DMS53 (cell line): ENCODE measurements around the gene HSPBAP1.
"Not testable (repeated sequence)": the region's sequence is repeated elsewhere in the genome, so short reads cannot be mapped to it uniquely, and the experiment has no call there.

Experiments
- DNase-seq: peaks from one replicate; lab custom pipeline; 2025; lab: John Stamatoyannopoulos, UW

Gene HSPBAP1

DNA sequence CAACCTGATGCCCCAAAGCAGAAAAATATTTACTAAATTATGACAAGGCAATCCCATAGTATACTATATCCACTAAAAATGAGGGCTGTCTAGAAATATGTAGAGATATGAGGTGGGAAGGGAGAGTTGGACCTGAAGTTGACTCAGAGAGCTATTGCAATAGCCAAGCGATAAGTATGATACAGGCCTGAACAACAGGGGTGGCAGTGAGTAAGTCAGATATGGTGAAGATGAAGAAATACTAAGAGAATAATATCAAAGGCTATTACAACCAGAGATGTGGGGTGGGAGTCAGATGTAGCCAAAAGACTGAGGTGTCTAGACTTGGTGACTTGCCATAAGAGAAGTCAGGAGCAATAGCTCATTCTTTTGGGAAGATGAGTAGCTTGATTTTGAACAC is 9.2 kb downstream of the HSPBAP1 start:
- no peak for DNase-seq

DNA sequence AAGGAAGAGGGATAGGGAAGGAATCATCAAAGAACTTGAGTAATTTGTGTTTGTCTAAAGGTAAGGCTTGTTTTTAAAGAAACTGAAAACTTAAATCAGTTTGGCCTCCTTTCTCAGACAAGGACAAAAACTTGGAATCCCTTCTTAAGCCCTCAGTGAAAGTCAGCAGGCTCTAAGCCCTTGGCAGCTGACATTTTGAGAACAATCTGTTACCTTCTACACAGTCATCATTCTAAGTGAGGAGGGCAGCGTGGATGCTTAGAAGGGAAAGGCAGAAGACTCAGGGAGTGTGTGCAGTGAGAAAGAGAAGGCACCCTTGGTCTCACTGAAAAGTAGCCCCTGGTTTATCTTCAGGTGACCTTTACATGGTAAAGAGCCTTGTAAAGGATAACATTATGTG is 10.8 kb downstream of the HSPBAP1 start:
- no peak for DNase-seq

GRCh38 chr3:122777563-122777962 is 16.1 kb downstream of the HSPBAP1 start:
- no peak for DNase-seq

DNA sequence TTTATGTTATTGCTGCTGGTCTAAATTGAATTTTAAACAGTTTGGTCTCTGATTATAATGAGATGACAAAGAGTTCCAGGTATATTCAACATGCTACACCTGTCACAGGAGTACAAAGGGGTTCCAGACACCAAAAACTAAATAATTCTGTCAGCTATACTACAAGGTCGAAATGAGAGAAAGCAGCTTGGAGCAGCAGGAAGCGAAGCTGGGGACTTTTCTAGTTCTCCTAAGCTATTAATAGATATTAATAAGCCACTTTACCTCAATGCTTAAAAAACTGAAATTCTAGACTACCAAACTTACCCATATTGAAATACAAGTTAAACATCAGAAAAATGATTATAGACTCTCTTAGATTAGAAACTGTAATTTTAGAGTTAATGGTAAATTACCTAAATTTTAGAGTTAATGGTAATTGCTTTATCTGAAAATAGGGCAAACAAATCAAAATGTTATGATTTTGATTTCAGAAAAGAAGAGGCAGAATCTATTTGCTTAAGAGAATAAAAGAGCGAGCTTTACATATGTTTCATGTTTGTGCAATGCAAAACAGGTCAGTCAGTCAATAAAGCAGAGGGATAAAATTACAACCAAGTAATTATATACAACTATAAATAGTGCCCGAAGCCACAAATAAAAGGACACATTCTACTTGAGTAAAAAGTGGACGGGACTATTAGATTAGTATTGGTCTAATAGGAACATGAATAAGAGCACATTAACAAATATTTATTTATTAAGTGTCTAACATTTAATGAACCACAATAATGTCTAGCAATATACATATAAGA is 16.8 kb downstream of the HSPBAP1 start:
- no peak for DNase-seq

- DNase-seq, result no peak
These were observed 19.1 kb downstream of the HSPBAP1 start for GRCh38 chr3:122774564-122774963.

DNA sequence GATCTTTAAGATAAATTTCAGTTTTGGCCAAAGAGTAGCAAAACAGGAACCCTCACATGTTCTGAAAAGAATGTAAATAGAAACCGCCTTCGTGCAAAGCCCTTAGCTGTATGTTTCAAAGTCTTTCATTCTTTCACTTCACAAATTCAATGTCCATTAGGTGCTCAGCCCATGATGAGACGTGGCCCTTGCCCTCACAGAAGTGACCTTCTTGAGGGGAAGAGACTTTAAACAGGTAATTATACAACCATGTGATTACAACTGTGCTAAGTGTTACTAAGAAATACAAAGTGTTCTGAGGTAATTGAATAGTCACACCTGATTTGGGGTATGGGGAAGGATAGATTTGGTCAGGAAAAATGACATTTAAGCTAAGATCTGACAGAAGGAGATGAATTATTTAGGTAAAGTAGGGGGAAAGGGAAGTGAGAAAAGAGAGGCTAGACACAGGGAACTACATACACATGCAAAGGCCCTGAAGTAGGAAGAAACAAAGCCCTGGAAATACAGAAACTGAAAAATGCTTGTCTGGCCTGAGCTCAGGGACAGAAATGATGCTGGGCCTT is 19.6 kb downstream of the HSPBAP1 start:
- no peak for DNase-seq

GRCh38 chr3:122772827-122773226 is 20.8 kb downstream of the HSPBAP1 start:
- no peak for DNase-seq

GRCh38 chr3:122770521-122771202 is 23.0 kb downstream of the HSPBAP1 start:
- no peak for DNase-seq

DNA sequence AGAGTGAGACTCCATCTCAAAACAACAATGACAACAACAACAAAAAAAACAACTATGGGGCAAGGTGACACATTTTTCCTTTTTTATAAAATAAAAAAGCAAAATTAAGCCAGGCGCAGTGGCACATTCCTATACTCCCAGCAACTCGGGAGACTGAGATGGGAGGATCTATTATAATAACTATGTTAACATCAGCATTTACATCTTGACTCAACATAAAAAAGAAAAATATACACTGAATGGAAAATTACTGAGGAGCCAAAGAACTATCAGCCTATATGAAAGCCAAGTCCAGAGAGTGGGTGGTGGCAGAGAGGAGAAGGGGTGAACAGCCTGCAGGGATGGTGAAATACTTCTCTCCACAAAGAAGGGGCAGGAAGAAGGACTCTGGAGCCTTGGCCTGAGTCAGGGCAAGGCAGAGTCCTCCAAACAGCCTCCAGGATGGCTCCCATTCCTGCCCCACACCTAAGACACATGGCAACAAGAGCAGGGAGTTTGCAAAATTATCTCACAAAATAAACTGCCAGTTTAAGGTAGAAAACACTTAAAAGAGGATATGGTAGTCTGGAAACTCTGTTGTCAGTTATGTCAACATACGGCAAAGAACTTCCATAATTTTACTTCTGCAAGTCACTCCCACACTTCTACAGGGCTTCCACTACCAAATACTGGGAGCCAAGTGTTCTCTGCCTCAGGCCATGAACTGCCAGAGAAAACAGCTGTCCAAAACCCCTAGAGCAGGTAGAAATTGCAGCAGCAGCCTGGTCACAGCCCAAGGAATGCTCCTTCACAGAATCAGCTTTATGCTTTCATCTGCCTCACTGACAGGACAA is 25.9 kb downstream of the HSPBAP1 start:
- no peak for DNase-seq

- DNase-seq, result no peak
These were observed 27.2 kb downstream of the HSPBAP1 start for GRCh38 chr3:122766430-122766829.

DNA sequence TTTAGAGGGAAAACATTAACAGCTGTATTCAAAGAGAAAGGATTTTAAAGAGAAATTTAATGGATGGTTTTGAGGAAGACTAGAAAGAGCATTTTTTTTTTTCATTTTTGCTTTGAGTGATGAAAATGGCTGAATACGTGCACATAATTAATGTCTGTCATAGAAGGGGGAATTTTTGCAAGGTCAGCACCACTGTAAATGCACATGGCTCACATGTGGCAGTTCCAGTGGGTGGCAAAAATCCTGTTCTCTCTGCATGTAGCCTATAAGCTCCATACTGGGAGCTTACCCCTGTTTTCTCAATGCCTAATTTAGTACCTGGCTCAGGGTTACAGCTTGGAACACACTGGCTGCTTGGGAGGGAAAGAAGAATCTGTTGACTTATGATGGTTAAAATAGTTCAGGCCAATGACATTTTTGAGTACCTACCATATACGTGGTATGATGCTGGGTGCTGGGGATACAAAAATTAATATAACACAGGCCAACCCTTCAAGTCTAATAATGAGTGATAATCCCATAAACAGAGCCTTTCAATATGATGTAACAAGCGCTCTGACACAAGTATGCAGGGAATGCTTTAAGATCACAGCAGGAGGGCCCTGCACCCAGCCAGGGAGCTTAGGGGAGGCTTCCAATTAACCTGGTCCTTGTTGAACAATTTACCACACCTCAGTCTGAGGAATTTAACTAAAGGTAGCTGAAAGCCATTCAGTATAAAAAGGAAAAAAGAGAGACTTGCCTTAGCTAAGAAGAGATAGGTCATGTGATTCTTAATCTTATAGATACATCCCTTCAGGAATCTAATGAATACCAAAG is 33.0 kb downstream of the HSPBAP1 start:
- DNase-seq, result no peak

DNA sequence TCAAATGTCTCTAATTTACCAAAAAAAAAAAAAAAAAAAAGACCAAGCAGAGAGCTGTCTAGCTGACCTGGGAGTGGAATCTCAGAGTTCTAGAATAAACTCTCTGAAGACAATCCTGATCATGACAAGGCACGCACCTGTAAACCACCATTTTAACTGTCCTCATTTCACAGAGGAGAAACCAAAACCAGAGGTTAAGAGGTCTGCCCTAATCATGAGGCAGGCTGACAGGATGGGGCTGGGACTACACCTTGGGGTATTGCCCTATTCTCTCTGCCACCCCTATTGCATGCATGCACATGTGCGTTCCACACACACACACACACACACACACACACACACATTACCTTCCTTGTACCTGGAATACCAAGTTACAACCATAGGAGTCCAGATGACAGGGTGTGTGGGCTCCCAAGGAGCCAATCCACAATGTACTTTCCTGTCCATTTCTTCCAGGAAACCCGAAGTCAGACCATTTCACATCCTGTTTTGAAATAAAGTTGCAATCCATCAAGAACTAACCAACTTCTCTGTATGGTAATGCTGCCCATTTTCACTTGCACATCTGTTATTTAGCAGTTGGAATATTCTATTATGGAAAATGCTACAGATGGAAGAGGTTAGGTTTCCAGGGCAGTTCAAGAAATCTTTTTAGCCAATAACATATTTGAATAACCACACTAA is 34.6 kb downstream of the HSPBAP1 start:
- DNase-seq, result no peak

DNA sequence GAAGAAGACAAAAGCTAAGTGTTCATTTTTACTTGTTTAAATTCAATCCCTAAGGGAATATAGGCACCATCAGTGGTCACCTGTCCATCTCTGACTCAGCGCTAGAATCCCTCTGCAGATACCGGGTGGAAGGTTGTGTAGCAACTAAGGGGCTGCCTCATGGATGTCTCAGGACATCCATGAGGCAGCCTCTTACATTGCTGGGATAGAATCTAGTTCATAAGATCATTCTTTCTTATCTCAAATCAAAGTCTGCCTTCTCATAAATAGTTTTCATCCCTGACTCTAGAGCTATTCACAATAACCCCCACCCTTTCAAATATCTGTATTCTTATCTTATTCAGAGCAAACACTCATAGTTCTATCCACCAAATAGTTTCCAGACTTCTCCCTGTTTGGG is 38.1 kb downstream of the HSPBAP1 start:
- no peak for DNase-seq

- DNase-seq, result no peak
These were observed 38.7 kb downstream of the HSPBAP1 start for GRCh38 chr3:122754929-122755328.

- DNase-seq, result no peak
These were observed 45.3 kb downstream of the HSPBAP1 start for GRCh38 chr3:122748347-122748746.

DNA sequence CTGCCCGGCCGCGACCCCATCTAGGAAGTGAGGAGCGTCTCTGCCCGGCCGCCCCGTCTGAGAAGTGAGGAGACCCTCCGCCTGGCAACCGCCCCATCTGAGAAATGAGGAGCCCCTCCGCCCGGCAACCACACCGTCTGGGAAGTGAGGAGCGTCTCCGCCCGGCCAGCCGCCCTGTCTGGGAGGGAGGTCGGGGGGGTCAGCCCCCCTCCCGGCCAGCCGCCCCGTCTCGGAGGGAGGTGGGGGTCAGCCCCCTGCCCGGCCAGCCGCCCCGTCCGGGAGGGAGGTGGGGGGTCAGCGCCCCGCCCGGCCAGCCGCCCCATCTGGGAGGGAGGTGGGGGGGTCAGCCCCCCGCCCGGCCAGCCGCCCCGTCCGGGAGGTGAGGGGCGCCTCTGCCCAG is 46.3 kb downstream of the HSPBAP1 start:
- not testable (repeated sequence) for DNase-seq

GRCh38 chr3:122745369-122746021 is 48.1 kb downstream of the HSPBAP1 start:
- no peak for DNase-seq

DNA sequence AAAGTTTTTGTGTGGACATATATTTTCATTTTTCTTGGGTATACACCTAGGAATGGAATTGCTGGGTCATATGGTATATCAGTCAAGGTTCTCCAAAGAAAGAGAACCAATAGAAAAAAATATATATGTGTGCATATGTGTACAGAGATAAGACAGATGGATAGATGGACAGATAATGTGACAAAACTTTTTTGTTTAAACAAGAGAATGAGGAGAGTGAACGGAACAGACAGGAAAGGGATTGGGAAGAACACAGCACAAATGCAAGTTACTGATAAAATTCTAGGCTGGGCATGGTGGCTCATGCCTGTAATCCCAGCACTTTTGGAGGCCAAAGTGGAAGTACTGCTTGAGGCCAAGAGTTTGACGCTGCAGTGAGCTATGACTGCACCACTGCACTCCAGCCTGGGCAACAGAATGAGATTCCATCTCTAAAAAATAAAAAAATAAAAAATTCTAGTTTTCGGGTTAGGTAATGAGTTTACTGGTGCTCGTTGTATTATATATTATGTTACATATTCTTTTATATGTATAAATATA is 50.0 kb downstream of the HSPBAP1 start:
- DNase-seq, result no peak

- DNase-seq, result no peak
These were observed 51.4 kb downstream of the HSPBAP1 start for GRCh38 chr3:122742234-122742633.

DNA sequence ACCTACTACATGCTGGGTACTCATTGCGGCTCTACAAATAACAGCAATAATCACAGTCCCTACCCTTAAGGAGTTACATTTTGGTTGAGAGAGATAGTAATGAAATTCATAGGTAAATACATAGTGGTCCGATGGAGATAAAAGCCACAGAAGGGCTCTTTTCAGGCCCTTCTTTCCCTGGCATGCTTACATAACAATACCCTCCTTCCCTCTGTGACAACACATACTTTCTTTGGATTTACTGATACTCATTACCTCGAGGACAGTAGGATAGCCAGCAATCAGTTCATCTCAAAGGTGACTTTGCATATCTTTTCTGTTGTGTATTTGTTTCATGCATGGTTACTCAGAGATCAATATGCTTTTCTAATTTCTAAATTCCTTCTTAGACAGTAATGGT is 54.5 kb downstream of the HSPBAP1 start:
- no peak for DNase-seq
